H9 (cell line): ENCODE results near the gene MMP24OS. TPM values are rescaled to one million over a fixed set of nuclear protein-coding genes. Genes with fewer than 3 reads are reported as not detected.

Experiments used
- DNase-seq: peaks from one replicate; pipeline ENCODE4 v3.0.0-alpha.2; 2017
- H2AFZ ChIP-seq: one replicate; pipeline ENCODE4 v1.6.1; 2013; ENCODE audit warnings: mild to moderate bottlenecking, low read length, control low read depth, moderate library complexity
- H2AK5ac ChIP-seq: 2 replicates; pipeline ENCODE4 v1.6.1; 2013; ENCODE audit warnings: low read length, control low read depth, mixed read lengths; ENCODE audit not compliant: insufficient read length
- H2BK120ac ChIP-seq: one replicate; pipeline ENCODE4 v1.6.1; 2013; ENCODE audit warnings: low read depth, mild to moderate bottlenecking, low read length, control low read depth, inconsistent platforms; ENCODE audit not compliant: poor library complexity, severe bottlenecking
- H2BK12ac ChIP-seq: 2 replicates; pipeline ENCODE4 v1.6.1; 2013; ENCODE audit warnings: low read length, control low read depth, mixed read lengths, low read depth; ENCODE audit not compliant: insufficient read length
- H2BK15ac ChIP-seq: 2 replicates; pipeline ENCODE4 v1.6.1; 2013; ENCODE audit warnings: low read depth, low read length, control low read depth
- H2BK20ac ChIP-seq: one replicate; pipeline ENCODE4 v1.6.1; 2013; ENCODE audit warnings: low read depth, mild to moderate bottlenecking, low read length, control low read depth, inconsistent platforms; ENCODE audit not compliant: poor library complexity, severe bottlenecking
- H2BK5ac ChIP-seq: 2 replicates; pipeline ENCODE4 v1.6.1; 2013; ENCODE audit warnings: low read length, control low read depth, mixed read lengths; ENCODE audit not compliant: insufficient read length
- H3K14ac ChIP-seq: 2 replicates; pipeline ENCODE4 v1.6.1; 2013; ENCODE audit warnings: low read length, control low read depth; ENCODE audit not compliant: insufficient read depth
- H3K18ac ChIP-seq: 2 replicates; pipeline ENCODE4 v1.6.1; 2013; ENCODE audit warnings: low read depth, mild to moderate bottlenecking, mixed read lengths, low read length, control low read depth; ENCODE audit not compliant: insufficient read length
- H3K23ac ChIP-seq: 2 replicates; pipeline ENCODE4 v1.6.1; 2013; ENCODE audit warnings: low read length, control low read depth, mixed read lengths, low read depth; ENCODE audit not compliant: insufficient read length
- H3K23me2 ChIP-seq: 2 replicates; pipeline ENCODE4 v1.6.1; 2013; ENCODE audit warnings: low read depth, mild to moderate bottlenecking, mixed read lengths, low read length, control low read depth; ENCODE audit not compliant: insufficient read length, poor library complexity, severe bottlenecking
- H3K27ac ChIP-seq: 2 replicates; pipeline ENCODE4 v1.5.1; 2013; ENCODE audit warnings: low read length, control low read depth, mixed read lengths, low read depth; ENCODE audit not compliant: insufficient read length
- H3K27me3 ChIP-seq: 2 replicates; pipeline ENCODE4 v1.6.1; 2013; ENCODE audit warnings: low read length, control low read depth, inconsistent platforms; ENCODE audit not compliant: insufficient read depth
- H3K4ac ChIP-seq: 2 replicates; pipeline ENCODE4 v1.6.1; 2013; ENCODE audit warnings: low read depth, mild to moderate bottlenecking, control low read depth, inconsistent platforms, low read length, moderate library complexity
- H3K4me1 ChIP-seq: 2 replicates; pipeline ENCODE4 v1.6.1; 2013; ENCODE audit warnings: low read length, control low read depth, inconsistent platforms; ENCODE audit not compliant: insufficient read depth
- H3K4me2 ChIP-seq: 2 replicates; pipeline ENCODE4 v1.6.1; 2013; ENCODE audit warnings: low read length, control low read depth, mixed read lengths; ENCODE audit not compliant: insufficient read length, insufficient read depth
- H3K56ac ChIP-seq: 2 replicates; pipeline ENCODE4 v1.6.1; 2013; ENCODE audit warnings: low read depth, mild to moderate bottlenecking, mixed read lengths, low read length, control low read depth; ENCODE audit not compliant: insufficient read length
- H3K79me1 ChIP-seq: 2 replicates; pipeline ENCODE4 v1.6.1; 2013; ENCODE audit warnings: low read depth, mild to moderate bottlenecking, moderate library complexity, low read length, control low read depth, inconsistent platforms; ENCODE audit not compliant: insufficient read depth, poor library complexity, severe bottlenecking
- H3K79me2 ChIP-seq: 2 replicates; pipeline ENCODE4 v1.6.1; 2013; ENCODE audit warnings: low read length, control low read depth, inconsistent platforms; ENCODE audit not compliant: insufficient read depth
- H3K9ac ChIP-seq: 2 replicates; pipeline ENCODE4 v1.6.1; 2013; ENCODE audit warnings: low read length, control low read depth, mixed read lengths; ENCODE audit not compliant: insufficient read length; ENCODE audit errors: extremely low read depth
- H3K9me3 ChIP-seq: one replicate; pipeline ENCODE4 v1.6.1; 2013; ENCODE audit warnings: low read depth, low read length, inconsistent platforms; ENCODE audit not compliant: control insufficient read depth
- H3T11ph ChIP-seq: one replicate; pipeline ENCODE4 v1.6.1; 2013; ENCODE audit warnings: mild to moderate bottlenecking, low read length, control low read depth, inconsistent platforms
- H4K20me1 ChIP-seq: one replicate; pipeline ENCODE4 v1.6.1; 2013; ENCODE audit not compliant: control insufficient read depth, insufficient read length, insufficient read depth
- H4K5ac ChIP-seq: 2 replicates; pipeline ENCODE4 v1.6.1; 2013; ENCODE audit warnings: low read depth, mild to moderate bottlenecking, mixed read lengths, low read length, control low read depth; ENCODE audit not compliant: insufficient read length
- H4K8ac ChIP-seq: replicated peaks from 2 replicates; pipeline ENCODE4 v1.6.1; 2013; ENCODE audit warnings: low read length, control low read depth, mixed read lengths, low read depth; ENCODE audit not compliant: insufficient read length
- H4K91ac ChIP-seq: 2 replicates; pipeline ENCODE4 v1.6.1; 2013; ENCODE audit warnings: low read depth, mild to moderate bottlenecking, moderate library complexity, mixed read lengths, low read length, control low read depth; ENCODE audit not compliant: insufficient read length
- H3K27ac Mint-ChIP-seq, 3 experiments: 2 replicates in 2 of 3; 3 replicates in 1 of 3; pipeline ENCODE4 v1.8.0; 2020 to 2021; ENCODE audit warnings: mixed read lengths in 3 of 3, mild to moderate bottlenecking in 1 of 3, moderate library complexity in 1 of 3
- H3K27me3 Mint-ChIP-seq: 2 replicates; pipeline ENCODE4 v1.8.0; 2021; ENCODE audit warnings: low read depth, mild to moderate bottlenecking, moderate library complexity, mixed read lengths
- H3K36me3 Mint-ChIP-seq, 3 experiments: 2 replicates in 2 of 3; 3 replicates in 1 of 3; pipeline ENCODE4 v1.8.0; 2020 to 2021; ENCODE audit warnings: low read depth in 3 of 3, mixed read lengths in 3 of 3; ENCODE audit not compliant: insufficient read depth in 1 of 3
- H3K4me1 Mint-ChIP-seq, 2 experiments: 2 replicates each; pipeline ENCODE4 v1.8.0; 2020; ENCODE audit warnings: mixed read lengths in 2 of 2
- H3K4me3 Mint-ChIP-seq, 2 experiments: 2 replicates in 1 of 2; 3 replicates in 1 of 2; pipeline ENCODE4 v1.8.0; 2020 to 2021; ENCODE audit warnings: mild to moderate bottlenecking in 2 of 2, mixed read lengths in 2 of 2, moderate library complexity in 1 of 2
- H3K9me3 Mint-ChIP-seq, 2 experiments: 2 replicates in 1 of 2; 3 replicates in 1 of 2; pipeline ENCODE4 v1.8.0; 2020; ENCODE audit warnings: mild to moderate bottlenecking in 2 of 2, mixed read lengths in 2 of 2, moderate library complexity in 1 of 2
- WGBS: extraction: QIAGEN DNeasy Blood & Tissue Kit; methylation state at CpG from one replicate; pipeline ENCODE4 v1.1.7; 2013; ENCODE audit warnings: missing lambda C conversion rate, low lambda C conversion rate, mixed read lengths; ENCODE audit not compliant: insufficient read length; ENCODE audit errors: extremely low coverage; 5-methylcytosine and 5-hydroxymethylcytosine counted together
- total RNA-seq: library from RNA; stranded (reverse); gene quantifications from 2 replicates; pipeline ENCODE4 v1.2.1, GENCODE V29; 2021
- TF ChIP-seq, protein P1 (sequence below): fragments of 200-600 bp; sonication (generic); conservative IDR thresholded peaks from 3 replicates; pipeline ENCODE4 v1.8.0; 2021; ENCODE audit warnings: antibody characterized with exemption, mild to moderate bottlenecking

Gene MMP24OS
- total RNA-seq, 1 experiment from 2014 or later = 43.8 TPM

- Mint-ChIP-seq H3K36me3 (peaks cover 0 to 57% (median 40%) of the 10 kb centered on the region in 3 experiments; a peak in 5 of 7 replicates), H3K27me3 (no peaks in the 10 kb centered on the region; the same call in 1 of the 2 replicates), H3K27ac (peak overlapping the region in 2 of 3 experiments; percentile 27 to 31; a peak in 2 of 7 replicates), H3K4me3 (no peak overlapping the region), H3K4me1 (peaks cover 44 to 47% of the 10 kb centered on the region in 2 experiments), H3K9me3 (no peaks in the 10 kb centered on the region; a peak in 1 of 5 replicates)
- Histone ChIP-seq H3K9me3 (no peaks in the 10 kb centered on the region), H3K9ac (no peak overlapping the region), H3K27me3 (no peaks in the 10 kb centered on the region), H3K14ac (no peak overlapping the region), H3K23ac (no peak overlapping the region), H4K8ac (no peak overlapping the region), H2BK20ac (no peak overlapping the region), H2BK15ac (no peak overlapping the region), H2AFZ (no peak overlapping the region), H3K79me1 (no peaks in the 10 kb centered on the region), H2BK5ac (no peak overlapping the region), H3K79me2 (no peaks in the 10 kb centered on the region), H2AK5ac (no peak overlapping the region), H4K20me1 (no peaks in the 10 kb centered on the region), H2BK12ac (no peak overlapping the region), H3K18ac (no peak overlapping the region), H4K5ac (no peak overlapping the region), H3K4me2 (no peak overlapping the region), H4K91ac (no peak overlapping the region), H3K4ac (no peak overlapping the region), H3K56ac (no peak overlapping the region), H2BK120ac (no peak overlapping the region), H3K27ac (no peak overlapping the region), H3T11ph (no peak overlapping the region), H3K23me2 (no peaks in the 10 kb centered on the region), H3K4me1 (peaks cover 8% of the 10 kb centered on the region; the same call in 1 of the 2 replicates)
- no CpG with 5 or more reads among the region's 16 CpGs for WGBS
- TF ChIP-seq, protein P1, sequence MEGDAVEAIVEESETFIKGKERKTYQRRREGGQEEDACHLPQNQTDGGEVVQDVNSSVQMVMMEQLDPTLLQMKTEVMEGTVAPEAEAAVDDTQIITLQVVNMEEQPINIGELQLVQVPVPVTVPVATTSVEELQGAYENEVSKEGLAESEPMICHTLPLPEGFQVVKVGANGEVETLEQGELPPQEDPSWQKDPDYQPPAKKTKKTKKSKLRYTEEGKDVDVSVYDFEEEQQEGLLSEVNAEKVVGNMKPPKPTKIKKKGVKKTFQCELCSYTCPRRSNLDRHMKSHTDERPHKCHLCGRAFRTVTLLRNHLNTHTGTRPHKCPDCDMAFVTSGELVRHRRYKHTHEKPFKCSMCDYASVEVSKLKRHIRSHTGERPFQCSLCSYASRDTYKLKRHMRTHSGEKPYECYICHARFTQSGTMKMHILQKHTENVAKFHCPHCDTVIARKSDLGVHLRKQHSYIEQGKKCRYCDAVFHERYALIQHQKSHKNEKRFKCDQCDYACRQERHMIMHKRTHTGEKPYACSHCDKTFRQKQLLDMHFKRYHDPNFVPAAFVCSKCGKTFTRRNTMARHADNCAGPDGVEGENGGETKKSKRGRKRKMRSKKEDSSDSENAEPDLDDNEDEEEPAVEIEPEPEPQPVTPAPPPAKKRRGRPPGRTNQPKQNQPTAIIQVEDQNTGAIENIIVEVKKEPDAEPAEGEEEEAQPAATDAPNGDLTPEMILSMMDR = no peak
- no peak for DNase-seq
These were observed 10.8 kb downstream of the MMP24OS start for GRCh38 chr20:35267092-35267491.
